ENCODE data around the gene PSD. TPM values are rescaled to one million over a fixed set of nuclear protein-coding genes. Genes with fewer than 3 reads are reported as not detected.
A peak's percentile ranks its signal among the peaks of the same experiment; 100 is the strongest.

The PSD gene
- polyA plus RNA-seq, 10 donors = 3.8 to 11.6 (median 5.9) TPM

GRCh38 chr10:102420714-102421506, 2.3 kb upstream of the PSD start, which contains the start of gene FBXL15:
Gene FBXL15 (plus strand): TSS chr10:102420836. CDS start chr10:102421130, 294 bp downstream.
- DNase-seq = peak; percentile 97 to 99 (median 98)

DNA sequence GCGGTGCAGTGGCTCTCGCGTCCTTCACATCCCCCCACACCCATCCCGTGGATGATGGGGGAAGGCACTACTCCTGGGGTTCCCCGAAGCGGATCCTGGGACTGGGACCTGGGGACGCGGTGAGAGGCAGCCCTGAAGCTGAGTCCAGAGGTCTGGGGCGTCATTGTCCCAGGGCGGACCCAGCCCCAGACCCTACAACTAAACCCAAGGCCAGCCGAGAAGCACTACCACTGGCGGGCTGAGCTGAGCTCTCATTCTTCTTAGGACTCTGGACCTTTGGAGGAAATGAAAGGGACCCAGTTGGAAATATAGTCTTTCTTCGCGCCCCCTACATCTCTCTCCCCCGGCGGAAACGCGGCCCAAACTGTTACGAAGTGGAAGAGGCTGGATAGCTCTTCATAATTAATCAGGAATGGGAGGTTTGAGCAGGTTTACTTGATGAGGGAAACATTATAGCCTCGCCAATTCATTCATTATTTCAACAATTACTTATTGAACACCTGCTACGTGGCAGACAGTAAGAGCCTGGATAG, 1.7 kb upstream of the PSD start:
- no peak for DNase-seq

- peak in 2 of 3 donors; percentile 74 to 77 for DNase-seq
Observed at GRCh38 chr10:102419269-102420180, 940 bp upstream of the PSD start.

- DNase-seq = no peak
Observed at GRCh38 chr10:102416695-102417094, 1.9 kb downstream of the PSD start.

GRCh38 chr10:102416283-102416682, 2.3 kb downstream of the PSD start:
- DNase-seq = no peak

DNA sequence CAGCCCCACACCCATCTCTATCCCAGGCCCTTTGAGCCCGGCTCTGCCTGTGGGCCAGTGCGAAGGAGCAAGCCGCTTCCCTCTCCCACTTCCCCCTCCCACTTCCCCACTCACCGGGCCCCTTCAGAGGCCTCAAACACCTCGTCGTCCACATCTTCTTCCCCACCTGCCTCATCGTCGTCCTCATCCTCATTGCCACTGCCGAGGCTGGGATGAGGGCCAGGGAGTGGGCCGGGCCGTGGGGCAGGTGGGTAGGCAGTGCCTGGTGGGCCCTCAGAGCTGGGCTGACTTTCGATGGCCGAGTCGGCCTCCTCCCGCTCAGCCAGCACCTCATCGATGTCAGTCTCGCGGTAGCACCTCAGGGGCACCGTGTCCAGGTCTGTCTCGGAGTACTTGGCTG, 3.8 kb downstream of the PSD start:
- DNase-seq = no peak

GRCh38 chr10:102413806-102414561, 4.6 kb downstream of the PSD start:
- DNase-seq = no peak

DNA sequence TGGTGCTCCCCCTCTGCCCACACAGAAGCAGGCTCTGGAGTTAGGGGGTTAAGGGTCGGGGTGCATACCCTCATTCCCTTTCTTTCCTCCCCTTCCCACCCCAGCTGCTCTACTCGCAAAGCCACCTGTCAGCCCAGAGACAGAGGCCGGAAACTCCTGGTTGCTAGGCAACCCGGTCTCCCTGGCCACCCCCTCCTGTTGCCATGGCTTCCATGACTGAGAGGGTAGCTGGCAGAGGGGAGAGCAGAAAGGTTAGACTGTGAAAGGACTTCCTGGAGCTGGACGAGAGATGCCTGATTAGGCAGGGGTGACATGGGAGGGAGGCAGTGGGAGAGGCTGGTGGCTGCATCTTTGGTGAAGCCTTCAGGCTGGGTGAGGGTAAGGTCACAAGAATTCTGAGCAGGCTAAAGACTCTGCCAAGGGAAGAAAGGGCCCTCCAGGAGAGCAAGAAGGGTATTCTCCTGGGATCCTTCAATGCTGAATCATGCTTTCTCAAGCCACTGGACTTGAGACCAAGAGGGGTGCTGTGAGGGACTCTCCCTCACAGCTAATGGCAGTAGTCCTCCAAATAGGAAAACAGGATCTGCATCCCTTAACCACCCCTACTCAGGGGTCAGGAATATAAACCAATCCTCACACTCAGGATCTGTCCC, 5.4 kb downstream of the PSD start:
- DNase-seq = no peak

- no peak for DNase-seq
Observed at GRCh38 chr10:102412293-102412692, 6.3 kb downstream of the PSD start.

DNA sequence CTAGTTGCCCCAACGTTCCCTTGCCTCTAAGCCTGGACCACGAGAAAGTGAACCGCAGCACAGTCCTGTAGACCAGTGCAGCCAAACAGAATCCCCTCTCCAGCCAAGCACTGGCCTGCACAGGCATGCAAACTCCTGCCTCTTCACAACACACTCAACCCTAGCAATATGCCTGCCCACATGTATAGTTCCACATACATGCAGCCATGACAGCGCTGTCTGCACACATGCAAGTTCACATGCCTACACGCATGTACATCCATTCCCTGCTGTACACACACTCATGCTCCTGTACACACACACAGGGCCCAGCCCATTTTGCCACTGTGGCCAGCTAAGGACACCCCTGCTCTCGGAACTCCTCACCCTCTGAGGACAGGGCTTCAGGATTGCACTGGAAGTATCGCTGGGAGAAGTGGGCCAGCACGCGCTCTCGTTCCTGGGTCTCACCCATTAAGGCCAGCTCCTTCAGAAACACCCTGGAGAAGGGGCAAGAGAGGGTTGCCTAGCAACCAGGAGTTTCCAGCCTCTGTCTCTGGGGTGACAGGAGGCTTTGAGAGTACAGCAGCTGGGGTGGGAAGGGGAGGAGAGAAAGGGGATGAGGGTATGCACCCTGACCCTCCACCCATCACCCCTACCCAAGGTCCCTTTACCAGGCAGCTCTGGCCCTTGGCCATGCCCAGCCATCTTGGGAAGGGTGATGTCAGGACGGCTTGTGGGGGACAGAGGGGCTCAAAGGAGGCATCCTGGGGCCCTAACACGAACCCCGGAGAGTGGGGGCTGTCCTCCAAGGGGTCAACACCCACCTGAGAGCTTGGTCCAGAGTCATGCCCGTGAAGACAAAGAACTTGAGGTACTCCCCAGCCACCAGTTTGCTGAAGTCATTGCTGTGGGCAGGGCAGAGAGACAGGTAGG, 7.0 kb downstream of the PSD start:
- DNase-seq = no peak

DNA sequence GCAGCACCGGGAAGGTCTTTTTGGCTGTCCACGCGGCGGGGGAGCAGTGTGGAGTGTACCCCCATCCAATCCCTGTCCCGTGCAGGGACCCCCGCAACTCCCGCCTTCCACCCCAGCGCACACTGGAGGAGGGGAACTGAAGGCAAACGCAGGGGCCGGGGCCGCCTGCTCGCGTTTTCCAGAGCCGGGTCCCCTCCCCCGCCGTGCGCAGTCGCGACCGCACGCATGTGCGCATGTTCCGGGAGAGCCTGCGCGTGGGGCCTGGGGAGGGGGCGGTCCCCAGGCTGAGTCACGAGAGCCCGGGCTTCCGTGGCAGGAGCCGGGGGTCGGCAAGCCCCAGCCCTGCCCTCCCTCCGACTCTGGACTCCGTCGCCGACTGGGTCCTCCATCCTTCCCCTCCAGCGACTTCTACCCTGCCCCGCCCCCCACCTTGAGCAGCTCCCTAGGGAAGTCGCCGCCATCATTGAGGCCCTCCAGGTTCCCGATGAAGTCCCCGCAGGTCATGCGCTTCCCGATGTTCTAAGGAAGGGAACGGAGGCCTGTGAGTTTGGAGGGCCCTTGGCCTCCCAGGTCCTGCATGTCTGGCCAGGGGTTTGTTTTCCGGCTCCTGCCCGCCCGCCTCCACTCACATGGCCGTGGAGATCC, 8.0 kb downstream of the PSD start:
- DNase-seq = peak in 2 of 3 donors; percentile 76 to 90

- no peak for DNase-seq
Observed at GRCh38 chr10:102409604-102410428, 8.8 kb downstream of the PSD start.

DNA sequence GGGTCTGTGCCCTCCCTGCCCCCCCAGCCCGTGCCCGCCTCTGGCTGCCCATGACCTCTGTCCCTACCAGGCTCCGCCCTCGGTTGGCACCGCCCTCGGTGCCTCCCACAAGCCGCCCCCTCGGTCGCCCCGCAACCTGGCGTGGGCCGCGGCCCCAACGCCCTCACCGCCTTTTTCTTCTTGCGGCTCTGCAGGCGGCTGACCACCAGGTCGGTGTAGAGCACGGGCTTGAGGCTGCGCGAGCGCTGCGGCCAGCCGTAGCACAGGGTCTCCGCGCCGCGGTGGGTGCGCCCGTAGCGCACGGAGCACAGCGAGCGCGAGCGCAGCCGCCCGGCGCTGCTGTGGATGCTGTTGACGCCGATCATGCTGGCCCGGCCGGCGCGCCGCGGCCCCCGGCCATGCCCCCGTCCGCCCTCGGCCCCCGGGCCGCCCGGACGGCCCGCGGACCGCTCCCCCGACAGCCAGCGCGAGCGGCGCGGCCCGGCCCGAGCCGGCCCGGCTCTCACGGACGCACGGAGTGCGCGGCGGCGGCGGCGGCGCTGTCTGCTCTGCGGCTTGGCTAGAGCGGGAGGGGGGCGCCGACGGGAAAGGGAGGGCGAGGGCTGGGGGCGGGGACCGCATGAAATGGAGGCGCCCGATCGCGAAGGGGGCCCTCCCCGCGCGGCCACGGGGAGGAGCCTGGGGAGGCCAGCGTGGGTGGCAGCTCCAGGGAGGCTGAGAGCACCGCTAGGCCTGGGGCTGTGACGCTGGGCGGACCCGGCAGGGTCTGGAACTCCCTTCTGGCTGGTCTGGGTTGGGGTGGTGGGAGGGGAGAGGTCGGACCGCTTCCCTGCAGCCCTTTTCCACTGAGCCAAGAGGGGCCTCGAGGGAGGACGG, 9.6 kb downstream of the PSD start:
- DNase-seq = peak; percentile 32 to 88 (median 69)

- DNase-seq = no peak
Observed at GRCh38 chr10:102408131-102408727, 10.4 kb downstream of the PSD start.

- DNase-seq = no peak
Observed at GRCh38 chr10:102407425-102408130, 11.0 kb downstream of the PSD start.

GRCh38 chr10:102406815-102407214, 11.8 kb downstream of the PSD start:
- no peak for DNase-seq
